Measurements from ENCODE around the gene LCAT.

DNA sequence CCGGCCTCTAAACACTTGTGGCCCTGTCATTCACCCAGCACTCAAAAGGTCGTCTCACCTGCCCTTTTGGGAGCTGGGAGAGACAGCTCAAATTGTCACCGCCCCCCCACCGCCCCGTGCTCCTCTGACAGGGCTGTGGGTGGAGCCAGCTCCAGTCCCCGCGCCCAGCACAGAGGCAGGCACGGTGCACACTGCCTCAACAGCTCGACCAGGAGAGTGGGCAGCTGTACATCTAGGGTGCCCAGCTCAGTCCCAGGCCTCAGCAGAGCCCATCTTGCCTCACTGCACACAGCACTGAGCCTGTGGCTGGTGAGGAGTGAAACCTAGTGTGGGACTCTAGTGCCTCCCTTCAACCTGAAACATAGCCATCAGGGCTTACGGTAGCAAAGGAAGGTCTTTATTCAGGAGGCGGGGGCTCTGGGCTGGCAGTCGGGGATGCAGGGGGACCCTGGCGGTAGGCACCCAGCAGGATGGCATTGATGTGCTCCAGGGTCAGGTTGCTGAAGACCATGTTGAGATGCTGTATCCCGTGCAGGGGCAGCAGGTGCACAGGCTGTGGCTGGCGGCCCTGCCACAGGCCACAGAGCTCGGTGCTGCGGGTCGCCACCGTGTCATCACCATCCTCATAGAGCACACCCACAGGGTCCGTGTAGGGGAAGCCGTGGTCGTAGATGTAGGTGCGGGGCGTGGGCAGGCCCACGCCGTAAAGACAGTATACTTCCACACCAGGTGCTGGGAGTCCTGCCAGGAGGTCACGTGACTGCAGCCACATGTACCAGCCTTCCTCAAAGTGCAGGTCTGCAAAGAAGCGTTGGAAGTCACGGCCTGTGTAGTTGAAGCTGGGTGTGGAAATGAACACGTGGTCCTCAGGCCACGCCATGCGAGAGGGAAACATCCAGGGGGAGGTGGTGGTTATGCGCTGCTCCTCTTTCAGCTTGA lies 4.1 kb downstream of the LCAT start:
- TF ChIP-seq, protein P1, sequence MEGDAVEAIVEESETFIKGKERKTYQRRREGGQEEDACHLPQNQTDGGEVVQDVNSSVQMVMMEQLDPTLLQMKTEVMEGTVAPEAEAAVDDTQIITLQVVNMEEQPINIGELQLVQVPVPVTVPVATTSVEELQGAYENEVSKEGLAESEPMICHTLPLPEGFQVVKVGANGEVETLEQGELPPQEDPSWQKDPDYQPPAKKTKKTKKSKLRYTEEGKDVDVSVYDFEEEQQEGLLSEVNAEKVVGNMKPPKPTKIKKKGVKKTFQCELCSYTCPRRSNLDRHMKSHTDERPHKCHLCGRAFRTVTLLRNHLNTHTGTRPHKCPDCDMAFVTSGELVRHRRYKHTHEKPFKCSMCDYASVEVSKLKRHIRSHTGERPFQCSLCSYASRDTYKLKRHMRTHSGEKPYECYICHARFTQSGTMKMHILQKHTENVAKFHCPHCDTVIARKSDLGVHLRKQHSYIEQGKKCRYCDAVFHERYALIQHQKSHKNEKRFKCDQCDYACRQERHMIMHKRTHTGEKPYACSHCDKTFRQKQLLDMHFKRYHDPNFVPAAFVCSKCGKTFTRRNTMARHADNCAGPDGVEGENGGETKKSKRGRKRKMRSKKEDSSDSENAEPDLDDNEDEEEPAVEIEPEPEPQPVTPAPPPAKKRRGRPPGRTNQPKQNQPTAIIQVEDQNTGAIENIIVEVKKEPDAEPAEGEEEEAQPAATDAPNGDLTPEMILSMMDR (IDR thresholded peaks at IDR 0.05), result no peak
- TF ChIP-seq POLR2A (IDR thresholded peaks at IDR 0.05) (no peak), EP300 (IDR thresholded peaks at IDR 0.05) (no peak)
